HG03439 (cell line): ENCODE results near the gene ACP1.
"Not testable (repeated sequence)": the region's sequence is repeated elsewhere in the genome, so short reads cannot be mapped to it uniquely, and the experiment has no call there.

Experiments
- ATAC-seq: cut with Tn5 transposase; IDR thresholded peaks from one replicate; pipeline ENCODE4 v1.9.1; 2021; ENCODE audit warnings: mild to moderate bottlenecking, moderate library complexity; ENCODE audit not compliant: unreplicated experiment

The ACP1 gene

GRCh38 chr2:309148-309953, 44.6 kb downstream of the ACP1 start:
- no peak for ATAC-seq

GRCh38 chr2:309954-310510, 45.3 kb downstream of the ACP1 start:
- ATAC-seq: no peak

GRCh38 chr2:310994-311393, 46.2 kb downstream of the ACP1 start:
- ATAC-seq: no peak

GRCh38 chr2:313991-314390, 49.2 kb downstream of the ACP1 start:
- ATAC-seq: no peak

- ATAC-seq: no peak
These were observed 50.0 kb downstream of the ACP1 start for GRCh38 chr2:314561-315336.

- ATAC-seq: not testable (repeated sequence)
These were observed 51.2 kb downstream of the ACP1 start for GRCh38 chr2:315925-316324.

GRCh38 chr2:316381-316780, 51.6 kb downstream of the ACP1 start:
- ATAC-seq: no peak

GRCh38 chr2:317501-318424, 53.0 kb downstream of the ACP1 start:
- ATAC-seq: no peak

GRCh38 chr2:319059-319600, 54.4 kb downstream of the ACP1 start:
- ATAC-seq: no peak

- no peak for ATAC-seq
These were observed 55.8 kb downstream of the ACP1 start for GRCh38 chr2:320561-320960.

- no peak for ATAC-seq
These were observed 57.6 kb downstream of the ACP1 start for GRCh38 chr2:322326-322725.

GRCh38 chr2:323035-323434, 58.3 kb downstream of the ACP1 start:
- no peak for ATAC-seq
